Spleen (tissue), 11 donors: ENCODE measurements around the gene COL5A1. TPM values are rescaled to one million over a fixed set of nuclear protein-coding genes. Genes with fewer than 3 reads are reported as not detected.

Experiments used
- DNase-seq: peaks from one replicate; pipeline ENCODE4 v3.0.0-alpha.2; 2020
- H3K27ac ChIP-seq, 8 donors: fragments of 200-600 bp; sonication (generic) in 7 of 8; 1 replicate in 4 of 8; 2 replicates in 4 of 8; pipeline versions ENCODE4 v1.5.0 to v1.8.0; 2016 to 2021; ENCODE audit warnings: inconsistent platforms in 4 of 8, mild to moderate bottlenecking in 4 of 8, moderate library complexity in 1 of 8
- H3K27me3 ChIP-seq, 7 donors: fragments of 200-600 bp; sonication (generic) in 6 of 7; replicated peaks in 1 of 7; 1 replicate in 4 of 7; 2 replicates in 3 of 7; pipeline versions ENCODE4 v1.5.0 to v1.8.0; 2016 to 2021; ENCODE audit warnings: inconsistent platforms in 3 of 7, mild to moderate bottlenecking in 1 of 7
- H3K36me3 ChIP-seq, 6 donors: fragments of 200-600 bp; sonication (generic) in 5 of 6; 1 replicate in 4 of 6; 2 replicates in 2 of 6; pipeline versions ENCODE4 v1.5.0 to v1.8.0; 2016 to 2021; ENCODE audit warnings: inconsistent platforms in 2 of 6
- H3K4me1 ChIP-seq, 6 donors: fragments of 200-600 bp; sonication (generic) in 5 of 6; 1 replicate in 3 of 6; 2 replicates in 3 of 6; pipeline versions ENCODE4 v1.5.0 to v1.8.0; 2016 to 2021; ENCODE audit warnings: inconsistent platforms in 3 of 6
- H3K4me3 ChIP-seq, 8 donors: fragments of 200-600 bp; sonication (generic) in 7 of 8; 1 replicate in 4 of 8; 2 replicates in 4 of 8; pipeline versions ENCODE4 v1.5.0 to v1.8.0; 2016 to 2021; ENCODE audit warnings: inconsistent platforms in 4 of 8, mild to moderate bottlenecking in 4 of 8, moderate library complexity in 2 of 8
- H3K9me3 ChIP-seq, 8 donors: fragments of 200-600 bp; sonication (generic) in 7 of 8; 1 replicate in 4 of 8; 2 replicates in 4 of 8; pipeline versions ENCODE4 v1.5.0 to v1.8.0; 2016 to 2021; ENCODE audit warnings: inconsistent platforms in 4 of 8
- CTCF ChIP-seq, 11 experiments: fragments of 200-600 bp in 7 of 11; fragments of 450-650 bp in 4 of 11; sonication (generic) in 4 of 11; IDR thresholded peaks in 8 of 11; conservative IDR thresholded peaks in 3 of 11; 1 replicate in 7 of 11; 2 replicates in 4 of 11; pipeline versions ENCODE4 v1.4.0 to v1.8.0; 2016 to 2021; ENCODE audit warnings: antibody characterized with exemption in 11 of 11, inconsistent platforms in 4 of 11, mild to moderate bottlenecking in 1 of 11
- POLR2A ChIP-seq, 3 donors: fragments of 450-650 bp; IDR thresholded peaks; one replicate each; pipeline ENCODE4 v1.5.1; 2017; ENCODE audit warnings: antibody characterized with exemption in 3 of 3, mild to moderate bottlenecking in 1 of 3
- POLR2AphosphoS5 ChIP-seq, 3 donors: sonication (generic); formaldehyde crosslinking; IDR thresholded peaks; one replicate each; pipeline ENCODE4 v1.5.1; 2017; ENCODE audit warnings: antibody characterized with exemption in 3 of 3
- WGBS, 5 donors: extraction: QIAGEN DNeasy Blood & Tissue Kit in 3 of 5; methylation state at CpG; one replicate each; pipeline versions ENCODE4 v1.1.5 to v1.1.7; 2013 to 2018; 5-methylcytosine and 5-hydroxymethylcytosine counted together
- intact Hi-C: fragments of 100-400 bp; cut with DNase I; formaldehyde crosslinking; loops from one replicate; pipeline ENCODE4 v1.15.0; 2023; ENCODE audit warnings: low total_unique reads
- polyA plus RNA-seq, 3 donors: library from polyadenylated mRNA; stranded (reverse); fragments of 200-250 nt; gene quantifications; one replicate each; pipeline ENCODE4 v1.2.1, GENCODE V29; 2013
- total RNA-seq, 7 donors: library from RNA; depleted of rRNA in 3 of 7; stranded (reverse); fragments of >200 nt in 3 of 7; fragmentation: NEBNext Ultra II Directional in 4 of 7; extraction: Animal tissue kit (Norgen Biotek cat#: 25700) in 4 of 7; gene quantifications; one replicate each; pipeline versions ENCODE4 v1.1.0 to v1.2.1, GENCODE V29; 2016 to 2021
- donor health status: healthy with polysubstance abuse.
- donor health status: DM: no; HTN: no; CAD: no; lungs with moderate emphysema.
- donor health status: DM: no; HTN: no; CAD: no.
- donor health status: Bipolar disorder and iron deficiency.
- donor health status: healthy.
- donor health status: DM: no; HTN: no; CAD: no.
- donor health status: DM: yes; HTN: yes; CAD: no.

The COL5A1 gene
- total and polyA plus RNA-seq, 10 donors, result 2.6 to 50.6 (median 23.7) TPM

- WGBS, 5 donors, result 58 to 75% (median 65%) methylated on average over 1 of the region's 1 CpG
These were observed 28.9 kb upstream of the COL5A1 start for GRCh38 chr9:134612715-134613114.

GRCh38 chr9:134614256-134614655 lies 27.3 kb upstream of the COL5A1 start:
- peaks cover 0 to 31% (median 24%) of the 10 kb centered on the region in 8 donors for H3K9me3 ChIP-seq
- no peak for DNase-seq
- TF ChIP-seq POLR2AphosphoS5 (IDR thresholded peaks at IDR 0.05) (no peak), POLR2A (IDR thresholded peaks at IDR 0.05) (no peak), CTCF (IDR thresholded peaks at IDR 0.05 in 8 of 11, conservative IDR thresholded peaks at IDR 0.05 in 3 of 11) (no peak)
- WGBS, 5 donors, result 94 to 98% (median 97%) methylated on average over 3 of the region's 3 CpGs
- H3K27ac ChIP-seq, result no peak overlapping the region
- no peak overlapping the region for H3K4me3 ChIP-seq
- intact Hi-C loops, result no loop called here
- no peaks in the 10 kb centered on the region for H3K4me1 ChIP-seq
- H3K27me3 ChIP-seq, result peaks cover 0 to 10% (median 0%) of the 10 kb centered on the region in 7 donors
- no peaks in the 10 kb centered on the region for H3K36me3 ChIP-seq

More at GRCh38 chr9:134612715-134613114, 28.9 kb upstream of the COL5A1 start:
- no peaks in the 10 kb centered on the region for H3K36me3 ChIP-seq
- no peak overlapping the region for H3K4me3 ChIP-seq
- intact Hi-C loops, result no loop called here
- DNase-seq, result no peak
- H3K4me1 ChIP-seq, result no peaks in the 10 kb centered on the region
- TF ChIP-seq POLR2AphosphoS5 (IDR thresholded peaks at IDR 0.05), result no peak
- TF ChIP-seq POLR2A (IDR thresholded peaks at IDR 0.05), result no peak
- TF ChIP-seq CTCF (IDR thresholded peaks at IDR 0.05 in 8 of 11, conservative IDR thresholded peaks at IDR 0.05 in 3 of 11), result no peak
- no peak overlapping the region for H3K27ac ChIP-seq
- peaks cover 0 to 31% (median 24%) of the 10 kb centered on the region in 8 donors for H3K9me3 ChIP-seq
- peaks cover 0 to 4% (median 0%) of the 10 kb centered on the region in 7 donors for H3K27me3 ChIP-seq

GRCh38 chr9:134616341-134616740 lies 25.3 kb upstream of the COL5A1 start:
- DNase-seq, result no peak
- TF ChIP-seq POLR2A (IDR thresholded peaks at IDR 0.05) (no peak), CTCF (IDR thresholded peaks at IDR 0.05 in 8 of 11, conservative IDR thresholded peaks at IDR 0.05 in 3 of 11) (no peak), POLR2AphosphoS5 (IDR thresholded peaks at IDR 0.05) (no peak)
- intact Hi-C loops, result no loop called here
- no peak overlapping the region for H3K27ac ChIP-seq
- no peaks in the 10 kb centered on the region for H3K36me3 ChIP-seq
- H3K4me1 ChIP-seq, result no peaks in the 10 kb centered on the region
- H3K4me3 ChIP-seq, result no peak overlapping the region
- peaks cover 0 to 14% (median 0%) of the 10 kb centered on the region in 7 donors for H3K27me3 ChIP-seq
- H3K9me3 ChIP-seq, result peaks cover 0 to 31% (median 24%) of the 10 kb centered on the region in 8 donors
- WGBS, 5 donors, result 87 to 91% (median 89%) methylated on average over 3 of the region's 3 CpGs

- H3K4me1 ChIP-seq, result no peaks in the 10 kb centered on the region
- TF ChIP-seq POLR2A (IDR thresholded peaks at IDR 0.05) (no peak), CTCF (IDR thresholded peaks at IDR 0.05 in 8 of 11, conservative IDR thresholded peaks at IDR 0.05 in 3 of 11) (no peak), POLR2AphosphoS5 (IDR thresholded peaks at IDR 0.05) (no peak)
- H3K9me3 ChIP-seq, result peaks cover 0 to 23% (median 16%) of the 10 kb centered on the region in 8 donors
- DNase-seq, result peak; percentile 21
- no peak overlapping the region for H3K4me3 ChIP-seq
- H3K27ac ChIP-seq, result no peak overlapping the region
- H3K27me3 ChIP-seq, result peaks cover 0 to 17% (median 0%) of the 10 kb centered on the region in 7 donors
- no peaks in the 10 kb centered on the region for H3K36me3 ChIP-seq
- WGBS, 5 donors, result 84 to 94% (median 91%) methylated on average over 6 to 8 of the region's 8 CpGs
- intact Hi-C loops, result no loop called here
These were observed 24.4 kb upstream of the COL5A1 start for GRCh38 chr9:134617246-134617645.
